GM23338 (cell line): Measurements from ENCODE around the gene FGF11. TPM values are rescaled to one million over a fixed set of nuclear protein-coding genes. Genes with fewer than 3 reads are reported as not detected.

Source experiments
- ATAC-seq: fragments of 200-7000 bp; cut with Tn5 transposase; 3 replicates; pipeline ENCODE4 v1.9.1; 2020
- DNase-seq: peaks from one replicate; pipeline ENCODE4 v3.0.0-alpha.2; 2015; ENCODE audit warnings: low spot score
- H2AFZ ChIP-seq: fragments of 200-600 bp; sonication (generic); 2 replicates; pipeline ENCODE4 v1.8.0; 2016; ENCODE audit warnings: antibody characterized with exemption, mild to moderate bottlenecking, moderate library complexity
- H3F3A ChIP-seq: fragments of 200-600 bp; sonication (generic); replicated peaks from 2 replicates; pipeline ENCODE4 v1.8.0; 2017; ENCODE audit warnings: antibody characterized with exemption, mixed run types, low read depth
- H3K27ac ChIP-seq: fragments of 200-600 bp; sonication (generic); 2 replicates; pipeline ENCODE4 v1.6.1; 2016; ENCODE audit warnings: low read depth
- H3K27me3 ChIP-seq: fragments of 200-600 bp; sonication (generic); 2 replicates; pipeline ENCODE4 v1.8.0; 2016; ENCODE audit warnings: mild to moderate bottlenecking, mixed run types, moderate library complexity; ENCODE audit not compliant: insufficient read depth
- H3K36me3 ChIP-seq: fragments of 200-600 bp; sonication (generic); 2 replicates; pipeline ENCODE4 v1.8.0; 2016; ENCODE audit warnings: mild to moderate bottlenecking; ENCODE audit not compliant: insufficient read depth
- H3K4me1 ChIP-seq: fragments of 200-600 bp; sonication (generic); 2 replicates; pipeline ENCODE4 v1.8.0; 2016; ENCODE audit warnings: mild to moderate bottlenecking, moderate library complexity; ENCODE audit not compliant: insufficient read depth
- H3K4me2 ChIP-seq: fragments of 200-600 bp; sonication (generic); 2 replicates; pipeline ENCODE4 v1.7.1; 2017; ENCODE audit warnings: mixed run types
- H3K4me3 ChIP-seq: fragments of 200-600 bp; sonication (generic); 2 replicates; pipeline ENCODE4 v1.6.1; 2016; ENCODE audit warnings: mixed run types
- H3K79me2 ChIP-seq: fragments of 200-600 bp; sonication (generic); replicated peaks from 2 replicates; pipeline ENCODE4 v1.8.0; 2017; ENCODE audit warnings: mild to moderate bottlenecking; ENCODE audit not compliant: insufficient read depth
- H3K9me2 ChIP-seq: fragments of 200-600 bp; sonication (generic); 2 replicates; pipeline ENCODE4 v1.8.0; 2017; ENCODE audit not compliant: insufficient read depth
- H4K20me1 ChIP-seq: fragments of 200-600 bp; sonication (generic); replicated peaks from 2 replicates; pipeline ENCODE4 v1.8.0; 2017; ENCODE audit warnings: mild to moderate bottlenecking; ENCODE audit not compliant: insufficient read depth
- H3K27ac Mint-ChIP-seq: 2 replicates; pipeline ENCODE4 v1.8.0; 2020; ENCODE audit warnings: inconsistent platforms, mild to moderate bottlenecking, moderate library complexity, mixed read lengths
- H3K27me3 Mint-ChIP-seq: 3 replicates; pipeline ENCODE4 v1.8.0; 2022; ENCODE audit warnings: low read depth, mild to moderate bottlenecking, moderate library complexity, mixed read lengths, inconsistent platforms; ENCODE audit not compliant: insufficient read depth, poor library complexity
- H3K36me3 Mint-ChIP-seq: 3 replicates; pipeline ENCODE4 v1.8.0; 2021; ENCODE audit warnings: low read depth, mild to moderate bottlenecking, inconsistent platforms, moderate library complexity, mixed read lengths
- H3K4me1 Mint-ChIP-seq: 3 replicates; pipeline ENCODE4 v1.8.0; 2020; ENCODE audit warnings: mild to moderate bottlenecking, inconsistent platforms, mixed read lengths
- H3K4me3 Mint-ChIP-seq: 3 replicates; pipeline ENCODE4 v1.8.0; 2021; ENCODE audit warnings: moderate library complexity, mild to moderate bottlenecking, inconsistent platforms, mixed read lengths
- H3K9me3 Mint-ChIP-seq: 3 replicates; pipeline ENCODE4 v1.8.0; 2020; ENCODE audit warnings: moderate library complexity, mild to moderate bottlenecking, inconsistent platforms, mixed read lengths
- CREB1 ChIP-seq: fragments of 250-450 bp; sonication (Bioruptor Pico); IDR thresholded peaks from 2 replicates; pipeline ENCODE4 v1.5.0; 2020; ENCODE audit warnings: low read depth, mild to moderate bottlenecking, moderate library complexity
- EZH2 ChIP-seq: fragments of 200-600 bp; sonication (generic); IDR thresholded peaks from one replicate; pipeline ENCODE4 v1.8.0; 2017; ENCODE audit warnings: antibody characterized with exemption, mild to moderate bottlenecking, low read depth; ENCODE audit not compliant: unreplicated experiment
- EZH2phosphoT487 ChIP-seq: fragments of 200-600 bp; sonication (generic); IDR thresholded peaks from one replicate; pipeline ENCODE4 v1.8.1; 2018; ENCODE audit warnings: antibody characterized with exemption; ENCODE audit not compliant: unreplicated experiment
- NANOG ChIP-seq: IDR thresholded peaks from 2 replicates; pipeline ENCODE4 v1.6.1; 2016; ENCODE audit warnings: antibody characterized with exemption, borderline replicate concordance
- POLR2AphosphoS5 ChIP-seq: IDR thresholded peaks from 2 replicates; pipeline ENCODE4 v1.6.1; 2016; ENCODE audit warnings: antibody characterized with exemption, low read depth
- STAT1 ChIP-seq: IDR thresholded peaks from one replicate; pipeline ENCODE4 v1.6.1; 2016; ENCODE audit warnings: antibody characterized with exemption; ENCODE audit not compliant: unreplicated experiment
- ZNF114 ChIP-seq: fragments of 250-450 bp; sonication (Bioruptor Pico); IDR thresholded peaks from 2 replicates; pipeline ENCODE4 v1.5.0; 2020; ENCODE audit warnings: mild to moderate bottlenecking, moderate library complexity
- ZNF331 ChIP-seq: fragments of 250-450 bp; sonication (Bioruptor Pico); IDR thresholded peaks from 2 replicates; pipeline ENCODE4 v1.5.0; 2020; ENCODE audit warnings: low read depth, mild to moderate bottlenecking, moderate library complexity
- polyA plus RNA-seq: library from polyadenylated mRNA; unstranded; fragments of >200 nt; fragmentation: Nextera tagmentation; extraction: Ambion mirVana; gene quantifications from 2 replicates; pipeline ENCODE4 v1.2.1, GENCODE V29; 2016
- total RNA-seq: library from RNA; depleted of rRNA; stranded (reverse); fragments of >200 nt; shearing (Covaris generic); gene quantifications from 2 replicates; pipeline ENCODE4 v1.2.3, GENCODE V29; 2014
- TF ChIP-seq, protein P1 (sequence below), 2 experiments: fragments of 200-600 bp in 1 of 2; sonication (generic) in 1 of 2; conservative IDR thresholded peaks; 2 replicates each; pipeline versions ENCODE4 v1.5.1 to v1.6.1; 2016 to 2017; ENCODE audit warnings: antibody characterized with exemption in 2 of 2, low read depth in 2 of 2, mild to moderate bottlenecking in 2 of 2, moderate library complexity in 1 of 2
- TF ChIP-seq, protein P2 (sequence below): IDR thresholded peaks from 2 replicates; pipeline ENCODE4 v1.6.1; 2016; ENCODE audit warnings: antibody characterized with exemption

Gene FGF11
- total and polyA plus RNA-seq, 2 experiments from 2014 or later: 11.1 to 16.6 TPM

GRCh38 chr17:7403977-7404736 lies 35.2 kb upstream of the FGF11 start, which contains the start of gene TMEM256:
Gene TMEM256, minus strand, starts transcription at chr17:7404097. Its CDS starts 13 bp downstream, at chr17:7404084.
- DNase-seq: peak; percentile 100
- peaks cover 11% of the 10 kb centered on the region for H3K27me3 Mint-ChIP-seq
- H4K20me1 ChIP-seq: peaks cover 12% of the 10 kb centered on the region
- H3K27ac Mint-ChIP-seq: peak within 1 kb of the TSS; percentile 93
- peaks cover 3% of the 10 kb centered on the region; the same call in 1 of the 2 replicates for H3K36me3 ChIP-seq
- no peak for TF ChIP-seq EZH2
- TF ChIP-seq CREB1 (CRISPR knock-in tag): peak; percentile 70
- TF ChIP-seq POLR2AphosphoS5: peak; percentile 92
- no peak for TF ChIP-seq NANOG
- H3K4me2 ChIP-seq: peak within 1 kb of the TSS; percentile 99
- H3K79me2 ChIP-seq: peaks cover 14% of the 10 kb centered on the region
- peak within 1 kb of the TSS; percentile 90 for H3K4me3 ChIP-seq
- peaks cover 27% of the 10 kb centered on the region for H3F3A ChIP-seq
- no peaks in the 10 kb centered on the region for H3K9me2 ChIP-seq
- peaks cover 28% of the 10 kb centered on the region for H3K4me1 ChIP-seq
- H3K27me3 ChIP-seq: no peaks in the 10 kb centered on the region
- peaks cover 27% of the 10 kb centered on the region for H3K4me1 Mint-ChIP-seq
- peak within 1 kb of the TSS; percentile 88 for H3K4me3 Mint-ChIP-seq
- no peak within 1 kb of the TSS for H2AFZ ChIP-seq
- peaks cover 12% of the 10 kb centered on the region; the same call in 2 of the 3 replicates for H3K36me3 Mint-ChIP-seq
- no peaks in the 10 kb centered on the region for H3K9me3 Mint-ChIP-seq
- peak within 1 kb of the TSS; percentile 78; the same call in 1 of the 2 replicates for H3K27ac ChIP-seq
- ATAC-seq: peak; percentile 83

DNA sequence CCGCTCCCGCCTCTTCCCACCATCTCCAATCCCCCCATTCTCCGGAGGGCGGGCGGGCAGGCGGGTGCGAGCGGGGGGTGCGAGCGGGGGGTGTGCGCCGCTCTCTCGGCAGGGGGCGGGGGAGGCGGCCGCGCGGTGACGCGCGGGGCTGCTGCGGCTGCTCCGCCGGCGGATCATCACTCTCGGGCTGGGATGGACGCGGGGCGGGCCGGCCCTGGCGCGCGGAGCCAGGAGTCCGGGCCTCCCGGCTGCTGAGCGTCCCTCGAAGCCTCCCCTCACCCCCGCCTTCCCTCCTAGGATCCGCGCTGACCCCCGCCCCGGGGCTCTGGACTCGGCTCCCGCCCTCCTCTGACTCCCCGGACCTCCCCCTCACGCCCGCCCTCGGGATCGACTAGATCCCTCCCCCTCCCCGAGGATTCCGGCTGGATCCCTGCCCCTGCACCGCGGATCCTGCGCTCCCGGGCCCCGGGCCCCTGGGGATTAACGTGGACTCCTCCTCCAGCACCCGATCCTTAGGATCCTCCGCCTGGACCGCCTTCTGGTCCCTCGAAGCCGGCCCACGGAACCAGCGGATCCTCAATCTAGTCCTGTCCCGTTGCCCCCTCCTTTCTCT lies 34.5 kb upstream of the FGF11 start:
- DNase-seq (peak; percentile 86), ATAC-seq (peak; percentile 1; the same call in 2 of the 3 replicates)
- H3K27me3 Mint-ChIP-seq: peaks cover 16% of the 10 kb centered on the region
- H3K4me3 ChIP-seq: peak overlapping the region; percentile 90
- peak overlapping the region; percentile 99 for H3K4me2 ChIP-seq
- H4K20me1 ChIP-seq: peaks cover 12% of the 10 kb centered on the region
- no peaks in the 10 kb centered on the region for H3K9me3 Mint-ChIP-seq
- H3K4me1 ChIP-seq: peaks cover 28% of the 10 kb centered on the region
- H3K27ac Mint-ChIP-seq: peak overlapping the region; percentile 88
- no peak for TF ChIP-seq EZH2phosphoT487
- TF ChIP-seq ZNF114 (CRISPR knock-in tag): no peak
- TF ChIP-seq, protein P1, sequence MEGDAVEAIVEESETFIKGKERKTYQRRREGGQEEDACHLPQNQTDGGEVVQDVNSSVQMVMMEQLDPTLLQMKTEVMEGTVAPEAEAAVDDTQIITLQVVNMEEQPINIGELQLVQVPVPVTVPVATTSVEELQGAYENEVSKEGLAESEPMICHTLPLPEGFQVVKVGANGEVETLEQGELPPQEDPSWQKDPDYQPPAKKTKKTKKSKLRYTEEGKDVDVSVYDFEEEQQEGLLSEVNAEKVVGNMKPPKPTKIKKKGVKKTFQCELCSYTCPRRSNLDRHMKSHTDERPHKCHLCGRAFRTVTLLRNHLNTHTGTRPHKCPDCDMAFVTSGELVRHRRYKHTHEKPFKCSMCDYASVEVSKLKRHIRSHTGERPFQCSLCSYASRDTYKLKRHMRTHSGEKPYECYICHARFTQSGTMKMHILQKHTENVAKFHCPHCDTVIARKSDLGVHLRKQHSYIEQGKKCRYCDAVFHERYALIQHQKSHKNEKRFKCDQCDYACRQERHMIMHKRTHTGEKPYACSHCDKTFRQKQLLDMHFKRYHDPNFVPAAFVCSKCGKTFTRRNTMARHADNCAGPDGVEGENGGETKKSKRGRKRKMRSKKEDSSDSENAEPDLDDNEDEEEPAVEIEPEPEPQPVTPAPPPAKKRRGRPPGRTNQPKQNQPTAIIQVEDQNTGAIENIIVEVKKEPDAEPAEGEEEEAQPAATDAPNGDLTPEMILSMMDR (conservative IDR thresholded peaks at IDR 0.05; ENCODE audit: low read depth in 2 of 2): no peak
- peak; percentile 4; the same call in 1 of the 2 replicates for TF ChIP-seq POLR2AphosphoS5
- no peak for TF ChIP-seq ZNF331 (CRISPR knock-in tag)
- TF ChIP-seq, protein P2, sequence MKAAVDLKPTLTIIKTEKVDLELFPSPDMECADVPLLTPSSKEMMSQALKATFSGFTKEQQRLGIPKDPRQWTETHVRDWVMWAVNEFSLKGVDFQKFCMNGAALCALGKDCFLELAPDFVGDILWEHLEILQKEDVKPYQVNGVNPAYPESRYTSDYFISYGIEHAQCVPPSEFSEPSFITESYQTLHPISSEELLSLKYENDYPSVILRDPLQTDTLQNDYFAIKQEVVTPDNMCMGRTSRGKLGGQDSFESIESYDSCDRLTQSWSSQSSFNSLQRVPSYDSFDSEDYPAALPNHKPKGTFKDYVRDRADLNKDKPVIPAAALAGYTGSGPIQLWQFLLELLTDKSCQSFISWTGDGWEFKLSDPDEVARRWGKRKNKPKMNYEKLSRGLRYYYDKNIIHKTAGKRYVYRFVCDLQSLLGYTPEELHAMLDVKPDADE: no peak
- no peak for TF ChIP-seq EZH2
- no peak for TF ChIP-seq STAT1
- H3K36me3 ChIP-seq: peaks cover 3% of the 10 kb centered on the region; the same call in 1 of the 2 replicates
- peaks cover 27% of the 10 kb centered on the region for H3F3A ChIP-seq
- H3K9me2 ChIP-seq: no peaks in the 10 kb centered on the region
- H2AFZ ChIP-seq: peak overlapping the region; percentile 69; the same call in 1 of the 2 replicates
- H3K27me3 ChIP-seq: no peaks in the 10 kb centered on the region
- H3K4me3 Mint-ChIP-seq: peak overlapping the region; percentile 88
- peaks cover 19% of the 10 kb centered on the region for H3K36me3 Mint-ChIP-seq
- H3K27ac ChIP-seq: no peak overlapping the region
- H3K4me1 Mint-ChIP-seq: peaks cover 28% of the 10 kb centered on the region
- H3K79me2 ChIP-seq: peaks cover 14% of the 10 kb centered on the region
